ENCODE data around the gene PTPRU. TPM values are rescaled to one million over a fixed set of nuclear protein-coding genes. Genes with fewer than 3 reads are reported as not detected.

The PTPRU gene
- total RNA-seq, 1 donor from 2014 or later, result 11.2 TPM

DNA sequence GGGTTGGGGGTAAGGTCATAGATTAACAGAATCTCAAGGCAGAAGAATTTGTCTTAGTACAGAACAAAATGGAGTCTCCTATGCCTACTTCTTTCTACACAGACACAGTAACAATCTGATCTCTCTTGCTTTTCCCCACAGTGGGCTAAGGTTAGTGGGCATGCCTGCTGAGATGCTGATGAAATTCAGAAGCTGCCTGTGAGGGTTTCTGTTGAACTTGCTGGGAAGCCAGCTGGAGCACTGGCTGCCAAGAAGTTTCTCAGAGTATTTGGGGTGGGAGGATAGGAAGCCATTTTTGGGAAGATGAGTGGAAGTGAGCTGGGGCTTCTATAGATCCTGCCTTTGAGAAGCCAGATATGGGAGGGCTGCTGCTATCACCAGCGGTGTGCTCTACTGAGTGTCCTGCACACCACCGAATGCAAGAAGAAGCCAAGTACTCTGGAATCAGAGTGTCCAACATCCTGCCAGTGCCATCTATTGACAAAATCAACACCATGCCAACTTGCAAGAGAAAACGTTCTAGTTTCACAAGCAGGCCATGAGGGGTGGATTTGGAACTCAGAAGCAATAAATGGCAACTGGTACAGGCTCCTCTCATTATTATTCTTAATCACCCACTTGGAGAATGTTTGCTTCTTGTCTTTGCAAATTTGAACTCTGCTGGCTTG lies 102.7 kb downstream of the PTPRU start:
- DNase-seq, result no peak

DNA sequence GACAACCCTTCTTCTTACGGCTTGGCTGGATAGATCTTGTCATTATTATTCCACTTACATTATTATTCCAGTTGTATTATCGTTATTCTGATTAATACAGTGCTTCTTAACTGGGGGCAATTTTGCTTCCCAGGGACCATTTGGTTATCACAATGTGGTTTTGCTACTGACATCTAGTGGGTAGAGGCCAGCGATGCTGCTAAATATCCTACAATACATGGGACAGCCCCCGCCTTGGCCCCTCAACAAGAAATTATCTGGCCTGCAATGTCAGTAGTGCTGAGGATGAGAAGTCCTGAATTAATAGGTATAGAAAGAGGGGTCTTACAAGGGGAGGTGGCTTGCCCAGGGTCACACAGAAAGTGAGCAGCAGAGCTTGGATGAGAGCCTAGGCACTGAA lies 105.6 kb downstream of the PTPRU start:
- no peak for DNase-seq

DNA sequence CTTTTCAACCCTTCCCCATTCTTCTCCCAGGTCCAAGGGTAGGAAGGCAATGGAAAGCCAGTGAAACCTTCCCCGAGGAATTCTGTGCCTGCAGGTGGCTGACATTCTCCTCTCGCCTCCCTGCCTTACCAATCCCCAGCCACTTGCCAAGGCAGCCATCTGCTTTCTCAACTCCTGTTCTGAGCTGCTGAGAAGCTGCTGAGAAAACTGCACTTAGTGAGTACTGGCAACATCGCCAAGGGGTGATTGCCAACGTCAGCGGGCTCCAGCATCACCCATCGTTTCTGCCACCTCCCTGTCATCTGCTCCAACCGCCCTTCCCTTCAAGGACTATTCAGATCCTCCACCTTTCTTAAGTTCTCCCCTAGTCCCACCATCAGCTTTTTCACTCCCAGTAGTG lies 106.0 kb downstream of the PTPRU start:
- no peak for DNase-seq

DNA sequence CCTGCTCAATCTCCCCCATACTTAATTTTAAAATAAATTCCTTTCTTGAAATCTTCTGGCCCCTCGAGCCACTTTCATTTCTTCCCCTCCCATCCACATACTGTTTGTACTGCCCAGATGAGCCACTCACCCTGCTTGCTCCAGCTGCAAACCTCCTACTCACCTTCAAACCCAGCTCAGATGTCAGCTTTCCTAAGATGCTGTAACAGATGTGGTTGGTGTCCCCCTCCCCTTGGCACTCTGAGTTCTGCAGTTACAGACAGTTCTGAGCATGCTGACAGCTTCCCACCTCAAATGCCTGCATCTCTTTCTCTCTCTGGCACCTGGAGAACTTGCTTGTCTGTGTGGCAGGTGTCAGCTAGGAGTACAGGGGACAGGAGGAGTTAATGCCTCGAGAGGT lies 106.7 kb downstream of the PTPRU start:
- no peak for DNase-seq

DNA sequence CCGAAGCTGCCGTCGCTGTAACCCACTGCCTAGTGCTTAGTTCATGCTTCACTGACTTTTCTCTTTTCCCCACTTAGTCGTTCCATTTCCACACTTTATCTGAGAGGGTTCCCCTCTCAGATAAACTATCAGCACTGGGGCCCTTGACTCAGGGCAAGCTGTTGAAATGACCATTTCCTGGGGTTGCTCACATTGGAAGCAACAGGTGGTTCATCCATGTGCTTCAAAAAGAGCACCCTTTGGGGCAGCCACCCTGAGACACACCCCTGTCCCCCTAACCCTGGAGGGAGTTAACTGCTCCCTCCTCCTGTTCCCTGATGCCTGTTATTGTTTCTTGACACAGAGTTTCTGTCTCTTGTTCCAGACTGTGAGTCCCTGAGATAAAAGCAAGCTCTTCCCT lies 107.2 kb downstream of the PTPRU start:
- DNase-seq, result no peak

DNA sequence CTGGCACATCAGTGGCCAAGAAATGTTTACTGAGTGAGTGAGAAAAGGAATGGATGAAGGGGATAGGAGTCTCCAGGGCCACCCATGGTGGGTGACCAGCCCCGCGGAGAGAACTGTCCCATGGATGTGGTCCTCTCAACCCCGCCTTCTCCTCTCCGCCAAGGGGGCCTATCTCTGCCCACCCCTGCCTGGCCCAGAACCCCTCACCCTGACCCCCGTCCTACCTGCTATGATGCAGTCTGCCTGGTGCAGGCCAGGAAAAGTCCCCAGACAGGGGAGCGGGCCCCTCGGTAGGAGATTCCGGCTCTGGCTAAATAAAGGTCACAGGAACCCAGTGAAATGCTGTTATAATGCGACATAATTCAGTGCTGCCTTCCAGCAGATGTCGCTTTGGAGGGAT lies 107.6 kb downstream of the PTPRU start:
- no peak for DNase-seq

DNA sequence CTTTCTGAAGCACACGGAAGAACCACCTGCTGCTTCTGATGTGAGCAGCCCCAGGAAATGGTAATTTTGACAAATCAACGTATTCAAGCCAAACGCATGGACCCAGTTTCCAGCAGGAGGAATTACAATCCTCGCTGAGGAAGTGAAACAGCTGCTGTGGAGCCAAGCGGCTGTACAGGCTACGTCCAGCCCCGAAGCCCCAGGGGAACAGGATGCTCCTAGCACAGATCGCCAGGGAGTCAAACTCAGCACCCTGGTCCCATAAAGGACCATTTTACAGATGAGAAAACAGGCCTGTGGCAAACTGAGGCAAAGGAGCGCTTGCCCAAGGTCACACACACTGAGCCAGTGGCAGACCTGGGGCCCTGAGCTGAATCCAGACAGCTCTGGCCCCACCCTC lies 108.0 kb downstream of the PTPRU start:
- no peak for DNase-seq

DNA sequence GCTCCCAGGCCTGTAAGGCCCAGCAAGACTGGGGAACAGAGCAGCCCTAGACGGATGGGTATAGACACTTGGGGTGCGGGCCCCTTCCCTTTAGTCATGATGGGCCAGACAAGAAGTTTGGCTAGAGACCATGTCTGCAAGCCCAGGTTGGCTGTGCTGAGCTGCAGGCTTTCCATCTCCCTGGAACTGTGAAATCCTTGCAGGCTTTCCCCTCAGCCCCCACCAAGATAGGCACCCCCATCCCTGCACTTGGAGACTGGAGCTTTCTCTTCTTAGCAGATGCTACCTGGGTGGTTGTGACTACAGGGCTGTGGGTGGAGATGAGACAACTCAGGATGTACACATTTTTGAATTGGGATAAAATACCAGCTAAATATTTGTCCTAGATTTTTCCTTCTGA lies 110.3 kb downstream of the PTPRU start:
- no peak for DNase-seq

DNA sequence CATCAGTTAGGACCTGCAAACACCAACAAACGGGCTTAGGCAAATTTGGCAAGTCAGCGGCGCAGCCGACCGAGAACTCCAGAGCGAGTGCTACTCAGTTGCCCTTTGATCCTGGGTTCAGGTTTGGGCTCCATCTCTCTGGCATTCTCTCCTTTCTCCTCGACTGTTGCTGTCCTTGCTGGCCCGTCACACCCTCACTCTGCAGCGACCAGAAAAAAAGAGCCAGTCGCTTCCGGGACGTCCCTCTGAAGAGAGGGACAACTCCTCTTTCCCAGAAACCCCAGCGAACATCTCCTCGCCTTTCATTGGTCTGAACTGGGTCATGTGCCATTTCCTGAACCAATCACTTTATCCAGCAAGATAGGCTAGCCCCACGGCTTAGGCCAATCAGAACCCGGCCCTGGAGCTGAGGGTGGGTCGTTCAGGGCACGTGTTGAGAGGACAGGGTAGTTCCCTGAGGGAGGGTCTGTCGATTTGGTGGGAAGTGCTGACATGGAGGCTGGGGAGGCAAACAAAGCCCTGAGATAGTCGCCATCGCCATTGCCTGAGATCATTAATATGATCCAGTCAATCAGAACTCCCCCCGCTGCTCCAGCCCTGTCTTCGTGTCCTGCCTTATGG lies 113.7 kb downstream of the PTPRU start:
- no peak for DNase-seq

DNA sequence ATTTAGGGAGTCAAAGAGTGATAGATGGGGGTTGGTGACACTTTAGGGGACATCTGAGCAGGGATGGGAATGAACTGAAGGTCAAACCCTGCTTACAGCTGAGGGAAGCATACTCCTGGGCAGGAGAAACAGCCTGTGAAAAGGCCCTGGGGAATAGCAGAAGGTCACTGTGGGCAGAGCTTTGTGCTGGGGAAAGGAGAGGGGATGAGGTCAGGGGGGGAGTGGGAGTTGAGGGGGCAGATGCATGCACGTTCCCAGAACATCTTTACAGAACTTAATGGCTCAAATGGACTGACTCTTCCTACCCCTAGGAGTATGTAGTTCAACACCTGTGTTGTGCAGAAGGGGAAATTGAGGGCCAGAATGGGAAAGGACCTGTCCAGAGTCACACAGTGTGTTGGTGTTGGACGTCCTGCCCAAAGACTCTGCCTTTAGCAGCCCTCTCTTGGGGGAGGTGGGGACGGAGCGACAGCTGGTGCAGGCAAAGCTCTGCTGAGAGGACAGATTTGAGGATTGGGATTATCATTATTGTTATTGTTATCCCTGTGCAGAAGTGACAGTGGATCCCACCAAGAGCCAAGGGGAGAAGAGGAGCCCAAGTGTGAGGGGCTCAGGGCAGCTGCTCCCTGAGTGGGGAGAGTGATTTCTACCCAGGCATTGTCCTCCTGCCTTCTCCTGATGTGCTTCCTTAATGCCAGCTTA lies 116.5 kb downstream of the PTPRU start:
- DNase-seq, result no peak

DNA sequence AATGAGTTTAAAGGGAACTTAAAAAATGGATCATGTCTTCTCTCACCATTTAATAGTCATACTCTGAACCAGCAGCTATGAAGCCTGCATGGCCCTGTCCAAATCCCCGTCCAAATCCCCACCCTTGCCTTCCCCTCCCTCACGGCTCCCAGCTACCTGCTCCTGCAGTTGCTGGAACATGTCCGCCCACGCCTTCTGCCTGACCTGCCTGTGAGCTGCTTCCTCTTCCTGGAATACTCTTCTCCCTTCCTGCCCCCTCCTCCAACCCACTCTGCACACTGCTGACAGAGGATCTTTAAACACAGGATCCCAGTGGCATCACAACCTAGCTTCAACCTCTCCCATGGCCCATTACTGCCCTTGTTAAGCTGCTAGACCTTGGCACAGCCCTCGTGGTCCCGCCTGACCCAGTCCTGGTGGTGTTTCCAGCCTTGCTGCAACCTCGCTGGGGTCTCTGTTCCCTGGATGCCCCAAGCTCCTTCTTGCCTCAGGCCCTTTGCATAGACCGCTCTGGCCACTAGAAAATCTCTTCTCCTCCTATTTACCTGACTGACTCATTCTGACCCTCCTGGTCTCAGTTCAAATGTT lies 118.3 kb downstream of the PTPRU start:
- DNase-seq, result no peak

DNA sequence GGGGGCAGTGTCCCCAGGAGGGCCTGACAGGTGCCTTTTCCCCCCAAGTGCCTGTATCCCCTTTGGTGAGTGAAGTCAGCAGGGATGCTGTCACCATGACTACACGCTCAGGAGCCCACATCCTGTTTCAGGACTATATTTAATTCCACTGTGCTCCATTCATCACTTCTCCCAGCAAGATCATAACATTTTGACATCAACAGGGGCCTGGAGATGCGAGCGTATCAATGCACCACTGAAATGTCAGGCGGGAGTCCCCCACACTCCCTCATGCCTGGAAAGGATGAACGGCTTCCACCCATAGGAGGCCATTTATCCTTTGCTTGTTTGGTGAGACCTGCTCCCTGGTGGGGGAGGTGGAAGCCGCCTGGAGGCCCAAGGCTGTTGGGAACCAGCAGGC lies 119.1 kb downstream of the PTPRU start:
- no peak for DNase-seq

DNA sequence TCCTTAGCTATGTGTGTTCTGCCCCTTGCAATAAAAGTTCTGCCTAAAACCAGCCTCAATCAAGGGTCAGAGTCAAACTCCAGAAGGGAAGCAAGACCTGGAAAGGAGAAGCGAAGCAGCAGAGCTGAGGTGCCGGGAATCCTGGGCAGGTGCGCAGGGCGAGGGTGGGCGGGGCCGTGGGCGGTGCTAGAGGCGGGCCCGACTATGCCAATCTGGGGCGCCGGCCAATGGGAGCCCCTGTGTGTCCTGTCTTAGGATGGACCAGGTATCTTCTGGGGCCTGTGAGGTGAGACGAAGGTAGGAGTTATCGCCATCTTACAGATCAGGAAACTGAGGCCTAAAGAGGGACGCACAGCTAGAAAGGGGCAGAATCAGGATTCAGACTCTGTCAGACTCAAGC lies 120.3 kb downstream of the PTPRU start:
- no peak for DNase-seq

DNA sequence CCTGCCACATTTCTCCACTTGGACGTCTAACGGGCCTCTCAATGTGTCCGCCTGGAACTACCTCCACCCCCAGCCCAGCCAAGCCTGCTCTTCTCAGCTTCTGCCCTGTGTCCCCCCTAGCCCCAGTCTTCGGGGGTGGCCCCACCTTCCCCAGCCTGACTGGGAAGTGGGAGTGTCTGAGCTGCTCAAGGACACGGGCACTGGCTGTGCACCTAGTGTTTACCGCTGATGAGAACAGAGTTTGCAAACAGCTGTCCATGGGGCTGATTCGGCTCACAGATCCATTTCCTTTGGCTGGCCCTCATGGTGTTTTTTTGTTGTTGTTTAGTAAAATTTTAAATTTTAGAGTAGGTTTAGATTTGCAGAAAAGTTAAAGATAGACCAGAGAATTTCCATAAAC lies 121.1 kb downstream of the PTPRU start:
- DNase-seq, result no peak

DNA sequence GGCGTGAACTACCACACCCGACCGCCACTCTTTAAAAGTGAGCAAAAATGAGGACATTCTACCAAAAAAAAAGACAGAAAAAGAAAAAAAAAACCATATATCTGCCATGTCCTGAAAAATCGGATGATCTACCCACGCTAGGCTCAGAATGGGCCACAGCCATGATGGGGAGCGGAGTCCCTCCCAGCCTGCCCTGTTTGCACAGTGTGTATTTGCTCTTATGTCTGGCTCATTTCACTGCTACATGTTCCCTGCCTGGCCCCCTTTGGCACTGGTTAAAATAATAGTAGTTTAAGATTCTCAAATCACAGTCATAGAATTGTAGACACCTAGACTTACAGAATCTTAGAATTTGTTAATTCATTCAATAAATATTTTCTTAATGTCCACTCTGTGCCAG lies 121.9 kb downstream of the PTPRU start:
- DNase-seq, result no peak

DNA sequence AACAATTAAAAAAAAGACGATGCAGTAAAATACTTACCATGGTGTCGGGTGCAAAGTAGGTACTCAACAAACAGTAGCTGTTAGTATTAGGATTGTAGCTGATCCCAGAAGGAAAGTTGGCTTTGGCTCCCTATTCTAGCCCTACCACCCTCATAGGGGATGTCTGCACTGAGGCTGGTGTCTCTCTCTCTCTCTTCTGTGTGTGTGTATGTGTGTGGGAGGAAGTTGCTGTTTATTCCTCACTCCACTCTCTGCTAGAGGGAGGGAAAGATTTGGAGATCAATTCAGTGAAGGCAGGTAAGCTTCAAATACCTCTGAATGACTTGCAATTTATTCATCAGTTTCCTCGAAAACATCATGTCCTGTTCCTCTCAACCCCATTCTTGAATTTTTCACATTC lies 124.4 kb downstream of the PTPRU start:
- no peak for DNase-seq

DNA sequence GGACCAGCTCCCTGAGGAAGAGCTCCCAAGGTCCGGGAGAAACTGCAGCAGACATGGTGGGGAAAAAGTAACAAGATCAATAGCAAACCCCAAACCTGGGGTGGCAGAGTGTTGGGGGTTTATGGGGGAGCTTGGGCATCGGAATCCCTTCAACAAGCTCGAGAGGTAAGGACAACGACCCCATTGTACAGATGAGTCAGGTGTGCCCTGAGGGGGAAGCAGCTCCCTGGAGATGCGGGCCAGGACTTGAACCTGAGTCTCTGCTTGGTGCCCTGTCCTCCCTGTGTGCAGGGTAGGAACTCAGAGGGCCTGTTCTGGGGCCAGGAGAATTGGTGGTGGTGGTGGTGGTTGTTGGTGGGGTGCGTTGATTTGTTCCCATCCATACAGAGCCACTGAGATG lies 125.4 kb downstream of the PTPRU start:
- DNase-seq, result no peak

DNA sequence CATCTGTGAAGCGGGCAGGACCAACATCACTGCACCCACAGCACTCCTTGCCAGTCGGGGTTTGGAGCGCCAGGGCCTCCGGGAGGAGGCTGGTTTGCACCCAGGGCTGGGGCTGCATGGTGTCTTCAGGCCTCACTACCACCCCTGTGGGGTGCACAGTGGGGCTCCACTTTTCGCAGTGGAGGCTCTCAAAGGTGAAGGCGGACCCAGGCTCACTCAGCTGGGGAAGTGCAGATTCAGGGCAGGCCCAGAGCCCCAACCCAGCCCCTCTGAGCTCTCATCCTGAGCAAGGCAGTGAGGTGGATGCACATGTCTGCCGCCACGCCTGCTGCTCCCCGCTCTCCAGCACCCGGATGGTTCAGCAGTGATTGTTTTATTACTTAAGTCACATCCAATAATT lies 125.8 kb downstream of the PTPRU start:
- no peak for DNase-seq

DNA sequence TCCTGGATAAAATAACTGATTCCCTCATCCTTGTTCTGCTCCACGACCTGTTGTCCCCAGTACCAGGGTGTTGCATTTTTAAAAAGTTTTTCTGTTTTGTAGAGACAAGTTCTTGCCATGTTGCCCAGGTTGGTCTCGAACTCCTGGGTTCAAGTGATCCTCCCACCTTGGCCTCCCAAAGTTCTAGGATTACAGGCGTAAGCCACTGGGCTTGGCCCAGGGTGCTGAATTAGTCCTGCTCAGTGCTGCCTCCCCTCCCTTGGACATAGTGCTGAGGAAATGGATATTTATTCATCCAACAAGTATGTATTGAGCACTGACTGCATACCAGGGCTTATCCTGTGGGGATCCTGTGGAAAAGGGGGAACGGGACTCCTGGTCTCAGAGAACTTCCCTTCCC lies 126.4 kb downstream of the PTPRU start:
- DNase-seq, result no peak

DNA sequence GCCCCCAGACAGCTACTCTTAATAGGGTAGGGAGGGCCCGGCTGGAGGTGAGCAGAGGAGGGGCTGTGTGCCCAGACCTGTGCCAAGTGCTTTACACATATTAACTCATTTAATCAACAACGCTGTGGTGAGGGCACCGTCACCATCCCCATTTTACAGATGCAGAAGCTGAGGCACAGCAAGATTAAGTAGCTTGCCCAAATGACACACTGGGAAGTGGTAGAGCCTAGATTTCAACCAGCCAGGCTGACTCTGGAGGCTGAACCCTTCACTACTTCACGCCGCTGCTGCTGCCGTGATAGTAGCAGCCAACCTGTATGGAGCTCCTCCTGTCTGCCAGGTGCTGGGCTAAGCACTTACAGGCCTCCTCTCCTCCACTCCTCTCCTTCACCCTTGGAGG lies 127.2 kb downstream of the PTPRU start:
- no peak for DNase-seq

DNA sequence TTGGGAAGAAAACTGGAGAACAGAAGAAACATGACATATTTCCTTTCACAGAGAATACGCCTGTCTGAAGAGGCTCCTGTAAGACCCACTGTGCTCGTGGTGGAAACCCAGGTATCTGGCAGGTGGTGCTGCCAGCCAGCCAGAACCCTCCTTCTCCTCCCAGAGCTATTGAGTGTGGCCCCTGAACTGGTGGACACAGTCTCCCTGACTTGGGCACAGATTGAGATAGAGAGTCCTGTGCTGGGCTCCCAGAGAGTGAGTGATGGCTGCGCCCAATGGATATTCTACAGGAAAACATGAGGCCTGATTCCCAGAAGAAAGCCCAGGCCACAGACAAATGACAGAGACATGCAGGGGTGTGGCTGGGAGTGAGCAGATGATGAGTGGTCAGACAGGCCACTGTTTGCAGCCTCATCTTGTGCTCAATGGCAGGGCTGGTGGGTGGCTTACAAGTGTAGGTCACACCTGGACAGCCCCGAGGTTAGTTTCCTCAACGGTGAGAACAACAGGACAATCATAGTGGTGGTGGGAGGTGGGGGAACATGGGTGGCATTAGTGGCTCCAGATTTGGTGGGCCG lies 127.9 kb downstream of the PTPRU start:
- no peak for DNase-seq

DNA sequence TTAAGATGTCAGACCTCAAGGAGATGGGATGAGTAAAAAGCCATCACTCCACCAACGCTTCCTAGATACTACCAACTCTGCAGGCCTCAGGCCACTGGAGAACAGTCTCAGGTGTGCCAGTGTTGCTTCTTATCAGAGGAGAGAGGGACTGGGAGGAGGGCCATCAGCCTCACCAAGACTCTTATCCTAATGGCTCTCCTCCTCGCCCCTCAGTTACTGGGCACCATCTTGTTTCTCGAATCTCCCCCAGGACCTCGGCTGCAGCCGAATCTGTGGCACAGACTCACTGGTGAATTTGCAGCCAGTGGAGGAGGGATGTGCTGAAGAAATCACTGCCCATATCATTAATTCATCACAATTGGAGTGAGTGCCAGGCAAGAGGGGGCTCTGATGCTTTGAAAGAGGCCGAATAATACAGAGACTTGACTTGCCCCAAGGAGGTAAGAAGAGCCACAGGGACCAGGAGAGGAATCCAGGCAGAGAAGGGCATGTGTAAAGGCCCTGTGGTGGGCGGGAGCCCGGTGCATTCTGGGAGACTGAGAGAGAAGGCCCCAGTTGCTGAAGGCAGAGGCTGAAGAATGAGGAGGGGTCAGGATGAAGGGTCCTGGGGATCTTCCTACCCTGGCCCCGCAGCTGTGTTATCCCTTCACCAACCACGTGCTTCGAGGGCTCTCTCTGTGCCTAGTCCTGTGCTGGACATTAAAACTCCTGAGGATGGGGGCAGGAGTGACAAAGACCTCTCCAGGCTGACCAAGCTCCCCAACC lies 129.8 kb downstream of the PTPRU start:
- no peak for DNase-seq
